ENCODE measurements around the gene AACS.

The AACS gene

GRCh38 chr12:125185740-125186470 is 120.7 kb downstream of the AACS start, which contains the start of gene TMEM132B:
TSS of gene TMEM132B (plus strand) at chr12:125186386.
- peak; percentile 78 for DNase-seq (ENCODE audit: low read depth)

- DNase-seq (ENCODE audit: low read depth) = no peak
Observed at GRCh38 chr12:125186471-125187147, 121.4 kb downstream of the AACS start.

- no peak for DNase-seq (ENCODE audit: low read depth)
Observed at GRCh38 chr12:125187148-125187745, 122.0 kb downstream of the AACS start.

GRCh38 chr12:125187780-125188741 is 122.8 kb downstream of the AACS start:
- no peak for DNase-seq (ENCODE audit: low read depth)

GRCh38 chr12:125189015-125189414 is 123.8 kb downstream of the AACS start:
- no peak for DNase-seq (ENCODE audit: low read depth)

GRCh38 chr12:125189502-125189901 is 124.3 kb downstream of the AACS start:
- no peak for DNase-seq (ENCODE audit: low read depth)

- DNase-seq (ENCODE audit: low read depth) = no peak
Observed at GRCh38 chr12:125191361-125192087, 126.3 kb downstream of the AACS start.

GRCh38 chr12:125192690-125193221 is 127.5 kb downstream of the AACS start:
- DNase-seq (ENCODE audit: low read depth) = no peak
